MM.1S (cell line): Measurements from ENCODE around the gene GRHPR.

ENCODE experiments used
- DNase-seq: peaks from one replicate; pipeline ENCODE4 v3.0.0-alpha.2; 2015
- H2AFZ ChIP-seq: fragments of 300-600 bp; sonication (generic); 2 replicates; pipeline ENCODE4 v1.6.0; 2016; ENCODE audit warnings: antibody characterized with exemption, low read length
- H3F3A ChIP-seq: fragments of 300-600 bp; sonication (generic); 2 replicates; pipeline ENCODE4 v1.6.1; 2016; ENCODE audit warnings: mild to moderate bottlenecking, antibody characterized with exemption, low read length, moderate library complexity, mixed read lengths; ENCODE audit not compliant: insufficient read depth
- H3K27ac ChIP-seq: fragments of 300-600 bp; sonication (generic); 2 replicates; pipeline ENCODE4 v1.5.1; 2016; ENCODE audit warnings: mild to moderate bottlenecking, low read length
- H3K27me3 ChIP-seq: fragments of 300-600 bp; sonication (generic); replicated peaks from 2 replicates; pipeline ENCODE4 v1.6.0; 2016; ENCODE audit warnings: low read length; ENCODE audit not compliant: insufficient read depth
- H3K36me3 ChIP-seq: fragments of 300-600 bp; sonication (generic); replicated peaks from 2 replicates; pipeline ENCODE4 v1.6.1; 2016; ENCODE audit warnings: mild to moderate bottlenecking, low read length, mixed read lengths; ENCODE audit not compliant: insufficient read depth
- H3K4me1 ChIP-seq: fragments of 300-600 bp; sonication (generic); 2 replicates; pipeline ENCODE4 v1.6.1; 2016; ENCODE audit warnings: low read length, mixed read lengths
- H3K4me2 ChIP-seq: fragments of 300-600 bp; sonication (generic); 2 replicates; pipeline ENCODE4 v1.6.0; 2016; ENCODE audit warnings: low read depth, low read length
- H3K4me3 ChIP-seq: fragments of 300-600 bp; sonication (generic); 2 replicates; pipeline ENCODE4 v1.5.1; 2016; ENCODE audit warnings: low read length, mixed read lengths
- H3K79me2 ChIP-seq: fragments of 300-600 bp; sonication (generic); 2 replicates; pipeline ENCODE4 v1.6.1; 2016; ENCODE audit warnings: mixed run types, low read length, mixed read lengths
- H3K9ac ChIP-seq: fragments of 300-600 bp; sonication (generic); 2 replicates; pipeline ENCODE4 v1.6.1; 2016; ENCODE audit warnings: low read length, mixed read lengths
- H3K9me2 ChIP-seq: fragments of 300-600 bp; sonication (generic); replicated peaks from 2 replicates; pipeline ENCODE4 v1.6.1; 2016; ENCODE audit warnings: mild to moderate bottlenecking, low read length, mixed read lengths; ENCODE audit not compliant: insufficient read depth
- H3K9me3 ChIP-seq: fragments of 300-600 bp; sonication (generic); replicated peaks from 2 replicates; pipeline ENCODE4 v1.6.1; 2016; ENCODE audit warnings: mild to moderate bottlenecking, low read length, mixed read lengths; ENCODE audit not compliant: insufficient read depth
- H4K20me1 ChIP-seq: fragments of 300-600 bp; sonication (generic); 2 replicates; pipeline ENCODE4 v1.6.1; 2016; ENCODE audit warnings: mild to moderate bottlenecking, low read length, moderate library complexity, mixed read lengths; ENCODE audit not compliant: insufficient read depth
- CTCF ChIP-seq: fragments of 300-600 bp; sonication (generic); IDR thresholded peaks from 2 replicates; pipeline ENCODE4 v1.5.1; 2016; ENCODE audit warnings: antibody characterized with exemption, low read length, mixed read lengths
- EZH2 ChIP-seq: fragments of 300-600 bp; sonication (generic); optimal IDR thresholded peaks from 2 replicates; pipeline ENCODE3; 2017; ENCODE audit warnings: low read depth, mild to moderate bottlenecking, antibody characterized with exemption, low read length, mixed read lengths
- EZH2phosphoT487 ChIP-seq: fragments of 300-600 bp; sonication (generic); IDR thresholded peaks from 2 replicates; pipeline ENCODE4 v1.6.1; 2018; ENCODE audit warnings: antibody characterized with exemption, low read length

Gene GRHPR

GRCh38 chr9:37433867-37434371 lies 11.4 kb downstream of the GRHPR start:
- no peak for DNase-seq
- Histone ChIP-seq H3K27me3 (no peaks in the 10 kb centered on the region), H3K9me3 (no peaks in the 10 kb centered on the region), H3K4me2 (no peak overlapping the region), H3K27ac (no peak overlapping the region), H3F3A (no peaks in the 10 kb centered on the region), H3K9ac (no peak overlapping the region), H3K9me2 (no peaks in the 10 kb centered on the region), H2AFZ (no peak overlapping the region), H3K79me2 (peaks cover 10% of the 10 kb centered on the region), H3K4me1 (no peaks in the 10 kb centered on the region), H3K4me3 (no peak overlapping the region), H4K20me1 (no peaks in the 10 kb centered on the region; the same call in 1 of the 2 replicates), H3K36me3 (peaks cover 3% of the 10 kb centered on the region; the same call in 1 of the 2 replicates)
- TF ChIP-seq EZH2phosphoT487 (no peak), EZH2 (no peak), CTCF (no peak)

GRCh38 chr9:37436540-37436939 lies 14.0 kb downstream of the GRHPR start:
- no peaks in the 10 kb centered on the region; the same call in 1 of the 2 replicates for H4K20me1 ChIP-seq
- H3K4me2 ChIP-seq, result no peak overlapping the region
- no peaks in the 10 kb centered on the region for H3K9me3 ChIP-seq
- H3K27me3 ChIP-seq, result no peaks in the 10 kb centered on the region
- H3F3A ChIP-seq, result 0 out of 2 replicates have a peak, but pooled peaks cover 8% of the 10 kb centered on the region
- peaks cover 11% of the 10 kb centered on the region for H3K4me1 ChIP-seq
- H3K9me2 ChIP-seq, result no peaks in the 10 kb centered on the region
- no peak overlapping the region for H2AFZ ChIP-seq
- DNase-seq, result no peak
- H3K4me3 ChIP-seq, result no peak overlapping the region
- peaks cover 25% of the 10 kb centered on the region for H3K79me2 ChIP-seq
- no peak for TF ChIP-seq CTCF
- no peak for TF ChIP-seq EZH2
- TF ChIP-seq EZH2phosphoT487, result no peak
- peaks cover 5% of the 10 kb centered on the region; the same call in 1 of the 2 replicates for H3K36me3 ChIP-seq
- no peak overlapping the region for H3K27ac ChIP-seq
- no peak overlapping the region for H3K9ac ChIP-seq

GRCh38 chr9:37437010-37437409 lies 14.5 kb downstream of the GRHPR start:
- DNase-seq, result no peak
- Histone ChIP-seq H3K9me2 (no peaks in the 10 kb centered on the region), H3K4me3 (no peak overlapping the region), H3K9ac (no peak overlapping the region), H3K4me1 (peaks cover 16% of the 10 kb centered on the region), H2AFZ (no peak overlapping the region), H3K27me3 (no peaks in the 10 kb centered on the region), H3K79me2 (peaks cover 25% of the 10 kb centered on the region), H3K4me2 (no peak overlapping the region), H3K36me3 (peaks cover 5% of the 10 kb centered on the region; the same call in 1 of the 2 replicates), H3F3A (0 out of 2 replicates have a peak, but pooled peaks cover 8% of the 10 kb centered on the region), H3K9me3 (no peaks in the 10 kb centered on the region), H4K20me1 (no peaks in the 10 kb centered on the region; the same call in 1 of the 2 replicates), H3K27ac (no peak overlapping the region)
- TF ChIP-seq CTCF (no peak), EZH2phosphoT487 (no peak), EZH2 (no peak)
